DMS153 treated with DMSO at 0.1 percent for 48 hours (cell line): ENCODE measurements around the gene ZNF638.
"Not testable (repeated sequence)": the region's sequence is repeated elsewhere in the genome, so short reads cannot be mapped to it uniquely, and the experiment has no call there.

ENCODE experiments used
- DNase-seq: peaks from one replicate; lab custom pipeline; 2025; ENCODE audit not compliant: unreplicated experiment; lab: John Stamatoyannopoulos, UW

Gene ZNF638

GRCh38 chr2:71331331-71331580, 326 bp upstream of the ZNF638 start:
- DNase-seq, result not testable (repeated sequence)

GRCh38 chr2:71332435-71332796, 834 bp downstream of the ZNF638 start:
- DNase-seq, result no peak

GRCh38 chr2:71333619-71334018, 2.0 kb downstream of the ZNF638 start:
- no peak for DNase-seq

GRCh38 chr2:71336384-71336783, 4.8 kb downstream of the ZNF638 start:
- DNase-seq, result no peak

GRCh38 chr2:71336802-71337201, 5.2 kb downstream of the ZNF638 start:
- DNase-seq, result no peak

GRCh38 chr2:71337776-71338175, 6.2 kb downstream of the ZNF638 start:
- DNase-seq, result no peak

- no peak for DNase-seq
These were observed 8.1 kb downstream of the ZNF638 start for GRCh38 chr2:71339685-71340084.

GRCh38 chr2:71340176-71340575, 8.6 kb downstream of the ZNF638 start:
- no peak for DNase-seq

GRCh38 chr2:71341645-71342044, 10.1 kb downstream of the ZNF638 start:
- DNase-seq, result no peak

- DNase-seq, result no peak
These were observed 14.5 kb downstream of the ZNF638 start for GRCh38 chr2:71346065-71346464.

GRCh38 chr2:71347517-71347916, 15.9 kb downstream of the ZNF638 start:
- no peak for DNase-seq

- DNase-seq, result no peak
These were observed 16.7 kb downstream of the ZNF638 start for GRCh38 chr2:71348302-71348701.

- no peak for DNase-seq
These were observed 21.7 kb downstream of the ZNF638 start for GRCh38 chr2:71353248-71353647.

- no peak for DNase-seq
These were observed 27.5 kb downstream of the ZNF638 start for GRCh38 chr2:71358931-71359671.

- no peak for DNase-seq
These were observed 28.9 kb downstream of the ZNF638 start for GRCh38 chr2:71360434-71360975.

- DNase-seq, result no peak
These were observed 30.0 kb downstream of the ZNF638 start for GRCh38 chr2:71361631-71362030.

GRCh38 chr2:71362447-71362846, 30.9 kb downstream of the ZNF638 start:
- no peak for DNase-seq

GRCh38 chr2:71370015-71370414, 38.4 kb downstream of the ZNF638 start:
- DNase-seq, result no peak

GRCh38 chr2:71372042-71372441, 40.5 kb downstream of the ZNF638 start:
- DNase-seq, result no peak

GRCh38 chr2:71379086-71379485, 47.5 kb downstream of the ZNF638 start:
- DNase-seq, result no peak

GRCh38 chr2:71380665-71381064, 49.1 kb downstream of the ZNF638 start:
- DNase-seq, result no peak

GRCh38 chr2:71385012-71385411, 53.4 kb downstream of the ZNF638 start:
- DNase-seq, result no peak

- no peak for DNase-seq
These were observed 56.6 kb downstream of the ZNF638 start for GRCh38 chr2:71388214-71388613.
